Upper lobe of right lung (tissue), 1 donor: ENCODE data around the gene COPS7A. TPM values are rescaled to one million over a fixed set of nuclear protein-coding genes. Genes with fewer than 3 reads are reported as not detected.
A peak's percentile ranks its signal among the peaks of the same experiment; 100 is the strongest.

Source experiments
- ATAC-seq: fragments of 200-7000 bp; cut with Tn5 transposase; one replicate; pipeline ENCODE4 v1.9.1; 2020; ENCODE audit warnings: mild to moderate bottlenecking, moderate library complexity
- DNase-seq: peaks from one replicate; pipeline ENCODE4 v3.0.0-alpha.2; 2020
- H3K27ac ChIP-seq: fragments of 200-600 bp; one replicate; pipeline ENCODE4 v1.8.0; 2022
- H3K27me3 ChIP-seq: fragments of 200-600 bp; one replicate; pipeline ENCODE4 v1.8.0; 2022; ENCODE audit warnings: mild to moderate bottlenecking
- H3K36me3 ChIP-seq: fragments of 200-600 bp; one replicate; pipeline ENCODE4 v1.8.0; 2022
- H3K4me1 ChIP-seq: fragments of 200-600 bp; one replicate; pipeline ENCODE4 v1.8.0; 2022
- H3K4me3 ChIP-seq: fragments of 200-600 bp; one replicate; pipeline ENCODE4 v1.8.0; 2022; ENCODE audit warnings: mild to moderate bottlenecking
- H3K9me3 ChIP-seq: fragments of 200-600 bp; one replicate; pipeline ENCODE4 v1.8.0; 2022
- CTCF ChIP-seq: fragments of 200-600 bp; IDR thresholded peaks from one replicate; pipeline ENCODE4 v1.8.0; 2022; ENCODE audit warnings: antibody characterized with exemption
- intact Hi-C: fragments of 100-400 bp; cut with DNase I; formaldehyde crosslinking; loops from one replicate; pipeline ENCODE4 v1.11.0; 2022
- total RNA-seq: library from RNA; stranded (reverse); fragmentation: NEBNext Ultra II Directional; extraction: Animal tissue kit (Norgen Biotek cat#: 25700); gene quantifications from one replicate; pipeline ENCODE4 v1.2.1, GENCODE V29; 2021
- donor health status: DM: no; HTN: yes; CAD: no; lungs with severe emphysema.

COPS7A gene
- total RNA-seq, 1 donor from 2014 or later, result 57.9 TPM

GRCh38 chr12:6757028-6757690 is 33.3 kb downstream of the COPS7A start:
- no peaks in the 10 kb centered on the region for H3K9me3 ChIP-seq
- H3K4me3 ChIP-seq, result no peak overlapping the region
- TF ChIP-seq CTCF, result no peak
- H3K4me1 ChIP-seq, result peaks cover 8% of the 10 kb centered on the region
- DNase-seq (no peak), ATAC-seq (no peak)
- H3K36me3 ChIP-seq, result no peaks in the 10 kb centered on the region
- H3K27me3 ChIP-seq, result no peaks in the 10 kb centered on the region
- no peak overlapping the region for H3K27ac ChIP-seq
- intact Hi-C loops, result no loop called here

GRCh38 chr12:6758506-6759095 is 34.8 kb downstream of the COPS7A start:
- Histone ChIP-seq H3K4me3 (no peak overlapping the region), H3K36me3 (no peaks in the 10 kb centered on the region), H3K27me3 (no peaks in the 10 kb centered on the region), H3K9me3 (no peaks in the 10 kb centered on the region), H3K4me1 (peaks cover 10% of the 10 kb centered on the region), H3K27ac (no peak overlapping the region)
- intact Hi-C loops, result no loop called here
- DNase-seq, result no peak
- no peak for ATAC-seq
- TF ChIP-seq CTCF, result no peak

GRCh38 chr12:6759741-6760140 is 35.9 kb downstream of the COPS7A start:
- intact Hi-C loops, result no loop called here

GRCh38 chr12:6763380-6763779 is 39.5 kb downstream of the COPS7A start:
- peak overlapping the region; percentile 75 for H3K4me3 ChIP-seq
- no peak for TF ChIP-seq CTCF
- no peaks in the 10 kb centered on the region for H3K9me3 ChIP-seq
- H3K27me3 ChIP-seq, result no peaks in the 10 kb centered on the region
- H3K4me1 ChIP-seq, result peaks cover 27% of the 10 kb centered on the region
- intact Hi-C loops, result no loop called here
- ATAC-seq, result no peak
- peak overlapping the region; percentile 79 for H3K27ac ChIP-seq
- H3K36me3 ChIP-seq, result no peaks in the 10 kb centered on the region
- DNase-seq, result no peak

More at GRCh38 chr12:6759741-6760140, 35.9 kb downstream of the COPS7A start:
- Histone ChIP-seq H3K9me3 (no peaks in the 10 kb centered on the region), H3K27ac (no peak overlapping the region), H3K4me1 (peaks cover 10% of the 10 kb centered on the region), H3K4me3 (no peak overlapping the region), H3K27me3 (no peaks in the 10 kb centered on the region), H3K36me3 (no peaks in the 10 kb centered on the region)
- DNase-seq (no peak), ATAC-seq (no peak)
- no peak for TF ChIP-seq CTCF

- ATAC-seq (peak; percentile 87), DNase-seq (peak; percentile 95)
- no peak for TF ChIP-seq CTCF
- no peaks in the 10 kb centered on the region for H3K9me3 ChIP-seq
- peaks cover 33% of the 10 kb centered on the region for H3K4me1 ChIP-seq
- peak overlapping the region; percentile 80 for H3K27ac ChIP-seq
- H3K4me3 ChIP-seq, result peak overlapping the region; percentile 75
- no peaks in the 10 kb centered on the region for H3K36me3 ChIP-seq
- intact Hi-C loops, result no loop called here
- H3K27me3 ChIP-seq, result no peaks in the 10 kb centered on the region
These were observed 40.4 kb downstream of the COPS7A start for GRCh38 chr12:6764011-6764828.
